H9 (cell line): Measurements from ENCODE around the gene CABLES2. TPM values are rescaled to one million over a fixed set of nuclear protein-coding genes. Genes with fewer than 3 reads are reported as not detected.

Source experiments
- DNase-seq: peaks from one replicate; pipeline ENCODE4 v3.0.0-alpha.2; 2017
- H2AFZ ChIP-seq: one replicate; pipeline ENCODE4 v1.6.1; 2013; ENCODE audit warnings: mild to moderate bottlenecking, low read length, control low read depth, moderate library complexity
- H2AK5ac ChIP-seq: 2 replicates; pipeline ENCODE4 v1.6.1; 2013; ENCODE audit warnings: low read length, control low read depth, mixed read lengths; ENCODE audit not compliant: insufficient read length
- H2BK120ac ChIP-seq: one replicate; pipeline ENCODE4 v1.6.1; 2013; ENCODE audit warnings: low read depth, mild to moderate bottlenecking, low read length, control low read depth, inconsistent platforms; ENCODE audit not compliant: poor library complexity, severe bottlenecking
- H2BK12ac ChIP-seq: 2 replicates; pipeline ENCODE4 v1.6.1; 2013; ENCODE audit warnings: low read length, control low read depth, mixed read lengths, low read depth; ENCODE audit not compliant: insufficient read length
- H2BK15ac ChIP-seq: 2 replicates; pipeline ENCODE4 v1.6.1; 2013; ENCODE audit warnings: low read depth, low read length, control low read depth
- H2BK20ac ChIP-seq: one replicate; pipeline ENCODE4 v1.6.1; 2013; ENCODE audit warnings: low read depth, mild to moderate bottlenecking, low read length, control low read depth, inconsistent platforms; ENCODE audit not compliant: poor library complexity, severe bottlenecking
- H2BK5ac ChIP-seq: 2 replicates; pipeline ENCODE4 v1.6.1; 2013; ENCODE audit warnings: low read length, control low read depth, mixed read lengths; ENCODE audit not compliant: insufficient read length
- H3K14ac ChIP-seq: 2 replicates; pipeline ENCODE4 v1.6.1; 2013; ENCODE audit warnings: low read length, control low read depth; ENCODE audit not compliant: insufficient read depth
- H3K18ac ChIP-seq: 2 replicates; pipeline ENCODE4 v1.6.1; 2013; ENCODE audit warnings: low read depth, mild to moderate bottlenecking, mixed read lengths, low read length, control low read depth; ENCODE audit not compliant: insufficient read length
- H3K23ac ChIP-seq: 2 replicates; pipeline ENCODE4 v1.6.1; 2013; ENCODE audit warnings: low read length, control low read depth, mixed read lengths, low read depth; ENCODE audit not compliant: insufficient read length
- H3K23me2 ChIP-seq: 2 replicates; pipeline ENCODE4 v1.6.1; 2013; ENCODE audit warnings: low read depth, mild to moderate bottlenecking, mixed read lengths, low read length, control low read depth; ENCODE audit not compliant: insufficient read length, poor library complexity, severe bottlenecking
- H3K27ac ChIP-seq: 2 replicates; pipeline ENCODE4 v1.5.1; 2013; ENCODE audit warnings: low read length, control low read depth, mixed read lengths, low read depth; ENCODE audit not compliant: insufficient read length
- H3K27me3 ChIP-seq: 2 replicates; pipeline ENCODE4 v1.6.1; 2013; ENCODE audit warnings: low read length, control low read depth, inconsistent platforms; ENCODE audit not compliant: insufficient read depth
- H3K4ac ChIP-seq: 2 replicates; pipeline ENCODE4 v1.6.1; 2013; ENCODE audit warnings: low read depth, mild to moderate bottlenecking, control low read depth, inconsistent platforms, low read length, moderate library complexity
- H3K4me1 ChIP-seq: 2 replicates; pipeline ENCODE4 v1.6.1; 2013; ENCODE audit warnings: low read length, control low read depth, inconsistent platforms; ENCODE audit not compliant: insufficient read depth
- H3K4me2 ChIP-seq: 2 replicates; pipeline ENCODE4 v1.6.1; 2013; ENCODE audit warnings: low read length, control low read depth, mixed read lengths; ENCODE audit not compliant: insufficient read length, insufficient read depth
- H3K56ac ChIP-seq: 2 replicates; pipeline ENCODE4 v1.6.1; 2013; ENCODE audit warnings: low read depth, mild to moderate bottlenecking, mixed read lengths, low read length, control low read depth; ENCODE audit not compliant: insufficient read length
- H3K79me1 ChIP-seq: 2 replicates; pipeline ENCODE4 v1.6.1; 2013; ENCODE audit warnings: low read depth, mild to moderate bottlenecking, moderate library complexity, low read length, control low read depth, inconsistent platforms; ENCODE audit not compliant: insufficient read depth, poor library complexity, severe bottlenecking
- H3K79me2 ChIP-seq: 2 replicates; pipeline ENCODE4 v1.6.1; 2013; ENCODE audit warnings: low read length, control low read depth, inconsistent platforms; ENCODE audit not compliant: insufficient read depth
- H3K9ac ChIP-seq: 2 replicates; pipeline ENCODE4 v1.6.1; 2013; ENCODE audit warnings: low read length, control low read depth, mixed read lengths; ENCODE audit not compliant: insufficient read length; ENCODE audit errors: extremely low read depth
- H3K9me3 ChIP-seq: one replicate; pipeline ENCODE4 v1.6.1; 2013; ENCODE audit warnings: low read depth, low read length, inconsistent platforms; ENCODE audit not compliant: control insufficient read depth
- H3T11ph ChIP-seq: one replicate; pipeline ENCODE4 v1.6.1; 2013; ENCODE audit warnings: mild to moderate bottlenecking, low read length, control low read depth, inconsistent platforms
- H4K20me1 ChIP-seq: one replicate; pipeline ENCODE4 v1.6.1; 2013; ENCODE audit not compliant: control insufficient read depth, insufficient read length, insufficient read depth
- H4K5ac ChIP-seq: 2 replicates; pipeline ENCODE4 v1.6.1; 2013; ENCODE audit warnings: low read depth, mild to moderate bottlenecking, mixed read lengths, low read length, control low read depth; ENCODE audit not compliant: insufficient read length
- H4K8ac ChIP-seq: replicated peaks from 2 replicates; pipeline ENCODE4 v1.6.1; 2013; ENCODE audit warnings: low read length, control low read depth, mixed read lengths, low read depth; ENCODE audit not compliant: insufficient read length
- H4K91ac ChIP-seq: 2 replicates; pipeline ENCODE4 v1.6.1; 2013; ENCODE audit warnings: low read depth, mild to moderate bottlenecking, moderate library complexity, mixed read lengths, low read length, control low read depth; ENCODE audit not compliant: insufficient read length
- H3K27ac Mint-ChIP-seq, 3 experiments: 2 replicates in 2 of 3; 3 replicates in 1 of 3; pipeline ENCODE4 v1.8.0; 2020 to 2021; ENCODE audit warnings: mixed read lengths in 3 of 3, mild to moderate bottlenecking in 1 of 3, moderate library complexity in 1 of 3
- H3K27me3 Mint-ChIP-seq: 2 replicates; pipeline ENCODE4 v1.8.0; 2021; ENCODE audit warnings: low read depth, mild to moderate bottlenecking, moderate library complexity, mixed read lengths
- H3K36me3 Mint-ChIP-seq, 3 experiments: 2 replicates in 2 of 3; 3 replicates in 1 of 3; pipeline ENCODE4 v1.8.0; 2020 to 2021; ENCODE audit warnings: low read depth in 3 of 3, mixed read lengths in 3 of 3; ENCODE audit not compliant: insufficient read depth in 1 of 3
- H3K4me1 Mint-ChIP-seq, 2 experiments: 2 replicates each; pipeline ENCODE4 v1.8.0; 2020; ENCODE audit warnings: mixed read lengths in 2 of 2
- H3K4me3 Mint-ChIP-seq, 2 experiments: 2 replicates in 1 of 2; 3 replicates in 1 of 2; pipeline ENCODE4 v1.8.0; 2020 to 2021; ENCODE audit warnings: mild to moderate bottlenecking in 2 of 2, mixed read lengths in 2 of 2, moderate library complexity in 1 of 2
- H3K9me3 Mint-ChIP-seq, 2 experiments: 2 replicates in 1 of 2; 3 replicates in 1 of 2; pipeline ENCODE4 v1.8.0; 2020; ENCODE audit warnings: mild to moderate bottlenecking in 2 of 2, mixed read lengths in 2 of 2, moderate library complexity in 1 of 2
- CTCF ChIP-seq: fragments of 200-600 bp; sonication (generic); conservative IDR thresholded peaks from 3 replicates; pipeline ENCODE4 v1.8.0; 2021; ENCODE audit warnings: antibody characterized with exemption, mild to moderate bottlenecking
- WGBS: extraction: QIAGEN DNeasy Blood & Tissue Kit; methylation state at CpG from one replicate; pipeline ENCODE4 v1.1.7; 2013; ENCODE audit warnings: missing lambda C conversion rate, low lambda C conversion rate, mixed read lengths; ENCODE audit not compliant: insufficient read length; ENCODE audit errors: extremely low coverage; 5-methylcytosine and 5-hydroxymethylcytosine counted together
- total RNA-seq: library from RNA; stranded (reverse); gene quantifications from 2 replicates; pipeline ENCODE4 v1.2.1, GENCODE V29; 2021

Gene CABLES2
- total RNA-seq, 1 experiment from 2014 or later, result 10.8 TPM

GRCh38 chr20:62370807-62371587 lies 36.1 kb downstream of the CABLES2 start:
- Histone ChIP-seq H2AK5ac (no peak overlapping the region), H3K9ac (no peak overlapping the region), H2AFZ (no peak overlapping the region), H2BK20ac (no peak overlapping the region), H3K56ac (no peak overlapping the region), H3K4ac (no peak overlapping the region; the same call in 1 of the 2 replicates), H2BK15ac (no peak overlapping the region), H3K18ac (no peak overlapping the region), H3K4me1 (peaks cover 4% of the 10 kb centered on the region; the same call in 1 of the 2 replicates), H4K8ac (no peak overlapping the region), H3K9me3 (no peaks in the 10 kb centered on the region), H2BK5ac (no peak overlapping the region), H3K14ac (no peak overlapping the region; the same call in 1 of the 2 replicates), H3K23me2 (peaks cover 12% of the 10 kb centered on the region), H3K79me2 (peaks cover 3% of the 10 kb centered on the region; the same call in 1 of the 2 replicates), H3K23ac (no peak overlapping the region), H4K91ac (no peak overlapping the region), H4K20me1 (no peaks in the 10 kb centered on the region), H2BK120ac (no peak overlapping the region), H4K5ac (no peak overlapping the region), H2BK12ac (no peak overlapping the region), H3K27me3 (no peaks in the 10 kb centered on the region), H3T11ph (no peak overlapping the region), H3K27ac (no peak overlapping the region), H3K79me1 (no peaks in the 10 kb centered on the region), H3K4me2 (no peak overlapping the region)
- peaks cover 0 to 11% (median 5%) of the 10 kb centered on the region in 3 experiments; a peak in 6 of 7 replicates for H3K36me3 Mint-ChIP-seq
- peaks cover 2 to 10% of the 10 kb centered on the region in 2 experiments for H3K9me3 Mint-ChIP-seq
- no peak for DNase-seq
- TF ChIP-seq CTCF, result no peak
- H3K27ac Mint-ChIP-seq, result no peak overlapping the region
- peaks cover 19 to 25% of the 10 kb centered on the region in 2 experiments for H3K4me1 Mint-ChIP-seq
- peaks cover 2% of the 10 kb centered on the region; the same call in 1 of the 2 replicates for H3K27me3 Mint-ChIP-seq
- no CpG with 5 or more reads among the region's 18 CpGs for WGBS
- H3K4me3 Mint-ChIP-seq, result no peak overlapping the region
